Endothelial cell of umbilical vein (primary cell): ENCODE results near the gene SEC11A. TPM values are rescaled to one million over a fixed set of nuclear protein-coding genes. Genes with fewer than 3 reads are reported as not detected.

Source experiments
- BruUV-seq: library from RNA; stranded (reverse); fragments of 400-500 nt; replicated peaks from 2 replicates; lab custom pipeline; 2021; lab: Mats Ljungman, UMichigan
- CTCF ChIA-PET: fragments of 300-600, 350-600 bp; sonication (Branson Sonifier 250); formaldehyde crosslinking; loops from one replicate; lab custom pipeline; 2021; ENCODE audit warnings: antibody characterized with exemption, inconsistent platforms; lab: Charles Lee
- POLR2A ChIA-PET: fragments of 300-600, 350-600 bp; sonication (Branson Sonifier 250); formaldehyde crosslinking; loops from one replicate; lab custom pipeline; 2021; ENCODE audit warnings: antibody characterized with exemption, inconsistent platforms; lab: Charles Lee
- DNase-seq: peaks from one replicate; pipeline ENCODE4 v3.0.0-alpha.2; 2011; ENCODE audit warnings: low read depth, low spot score
- FAIRE-seq: peaks from 2 replicates; lab custom pipeline; 2011; peaks lifted over from hg19 to GRCh38; lab: Jason Lieb, UNC
- H2AFZ ChIP-seq: 2 replicates; pipeline ENCODE4 v1.6.0; 2012; ENCODE audit warnings: low read depth, low read length, control low read depth, inconsistent platforms
- H3K27ac ChIP-seq: 2 replicates; pipeline ENCODE4 v1.5.1; 2011; ENCODE audit warnings: low read depth, mild to moderate bottlenecking, control low read depth, low read length, moderate library complexity; ENCODE audit not compliant: insufficient read depth
- H3K27me3 ChIP-seq, 2 experiments: 2 replicates each; pipeline versions ENCODE4 v1.6.0 to v1.6.1; 2011; ENCODE audit warnings: low read length in 2 of 2, mixed read lengths in 1 of 2; ENCODE audit not compliant: control insufficient read depth in 2 of 2, insufficient read depth in 2 of 2
- H3K36me3 ChIP-seq, 2 experiments: 2 replicates in 1 of 2; 3 replicates in 1 of 2; pipeline ENCODE4 v1.5.1; 2011; ENCODE audit warnings: low read length in 2 of 2, mild to moderate bottlenecking in 1 of 2, moderate library complexity in 1 of 2; ENCODE audit not compliant: control insufficient read depth in 2 of 2, insufficient read depth in 2 of 2; ENCODE audit errors: extremely low read depth in 1 of 2
- H3K4me1 ChIP-seq: 3 replicates; pipeline ENCODE4 v1.5.1; 2011; ENCODE audit warnings: mild to moderate bottlenecking, low read length; ENCODE audit not compliant: control insufficient read depth, insufficient read depth; ENCODE audit errors: extremely low read depth
- H3K4me2 ChIP-seq: 2 replicates; pipeline ENCODE4 v1.6.1; 2011; ENCODE audit warnings: low read length, control low read depth, mixed read lengths; ENCODE audit not compliant: insufficient read depth
- H3K4me3 ChIP-seq, 3 experiments: fragments of 200-600 bp in 1 of 3; sonication (generic), shearing (Covaris generic) in 1 of 3; replicated peaks in 1 of 3; 2 replicates each; pipeline ENCODE4 v1.5.1; 2011 to 2016; ENCODE audit warnings: control low read depth in 3 of 3, low read length in 3 of 3, mild to moderate bottlenecking in 2 of 3, inconsistent platforms in 1 of 3, low read depth in 1 of 3, moderate library complexity in 1 of 3; ENCODE audit not compliant: insufficient read depth in 1 of 3
- H3K79me2 ChIP-seq: 2 replicates; pipeline ENCODE4 v1.6.0; 2012; ENCODE audit warnings: low read length, inconsistent platforms; ENCODE audit not compliant: control insufficient read depth, insufficient read depth
- H3K9ac ChIP-seq: replicated peaks from 2 replicates; pipeline ENCODE3; 2011; ENCODE audit warnings: low read length, control low read depth; ENCODE audit not compliant: insufficient read depth; ENCODE audit errors: extremely low read depth
- H3K9me1 ChIP-seq: replicated peaks from 3 replicates; pipeline ENCODE4 v1.6.0; 2011; ENCODE audit warnings: mild to moderate bottlenecking, low read length; ENCODE audit not compliant: control insufficient read depth, insufficient read depth; ENCODE audit errors: extremely low read depth
- H3K9me3 ChIP-seq: replicated peaks from 2 replicates; pipeline ENCODE4 v1.5.1; 2012; ENCODE audit warnings: low read length, inconsistent platforms; ENCODE audit not compliant: control insufficient read depth, insufficient read depth
- H4K20me1 ChIP-seq: replicated peaks from 2 replicates; pipeline ENCODE3; 2011; ENCODE audit warnings: mild to moderate bottlenecking, low read length; ENCODE audit not compliant: control insufficient read depth, insufficient read depth; ENCODE audit errors: extremely low read depth
- CTCF ChIP-seq, 2 donors: IDR thresholded peaks; 1 replicate in 1 of 2; 2 replicates in 1 of 2; pipeline ENCODE4 v1.5.1; 2011; ENCODE audit warnings: low read length in 2 of 2, mild to moderate bottlenecking in 2 of 2, moderate library complexity in 2 of 2, control low read depth in 1 of 2, inconsistent platforms in 1 of 2, low read depth in 1 of 2; ENCODE audit not compliant: insufficient read depth in 1 of 2; ENCODE audit errors: extremely low read depth in 1 of 2
- EZH2 ChIP-seq: IDR thresholded peaks from 2 replicates; pipeline ENCODE4 v1.6.1; 2012; ENCODE audit warnings: borderline replicate concordance, low read depth, mild to moderate bottlenecking, moderate library complexity, low read length, inconsistent platforms; ENCODE audit not compliant: severe bottlenecking
- FOS ChIP-seq: IDR thresholded peaks from 2 replicates; pipeline ENCODE4 v1.6.1; 2011; ENCODE audit warnings: mild to moderate bottlenecking, low read length, moderate library complexity, borderline replicate concordance; ENCODE audit not compliant: insufficient read depth
- GATA2 ChIP-seq: IDR thresholded peaks from 2 replicates; pipeline ENCODE4 v1.7.0; 2011; ENCODE audit warnings: low read depth, mild to moderate bottlenecking, moderate library complexity, mixed read lengths, low read length; ENCODE audit not compliant: insufficient read length, insufficient read depth
- JUN ChIP-seq: IDR thresholded peaks from 2 replicates; pipeline ENCODE4 v1.6.1; 2011; ENCODE audit warnings: borderline replicate concordance, low read depth; ENCODE audit not compliant: insufficient read length, insufficient read depth
- MAX ChIP-seq: IDR thresholded peaks from 2 replicates; pipeline ENCODE4 v1.6.1; 2011; ENCODE audit not compliant: insufficient read depth, insufficient read length
- MYC ChIP-seq: IDR thresholded peaks from one replicate; pipeline ENCODE4 v1.6.1; 2011; ENCODE audit warnings: mild to moderate bottlenecking, low read depth, low read length
- POLR2A ChIP-seq: IDR thresholded peaks from 2 replicates; pipeline ENCODE4 v1.6.1; 2012; ENCODE audit warnings: low read depth, mild to moderate bottlenecking, control low read depth, low read length
- POLR2AphosphoS5 ChIP-seq: IDR thresholded peaks from 2 replicates; pipeline ENCODE4 v1.6.1; 2012; ENCODE audit warnings: low read depth, mild to moderate bottlenecking, control low read depth, low read length, moderate library complexity; ENCODE audit not compliant: insufficient read depth
- dilution Hi-C: fragments of 300-500 bp; cut with MboI; formaldehyde crosslinking; loops from one replicate; pipeline ENCODE4 v1.15.0; 2019; ENCODE audit warnings: low sequenced_read_pairs; ENCODE audit not compliant: extremely low pct_ligation_motif_present
- intact Hi-C: fragments of 100-400 bp; cut with micrococcal nuclease; formaldehyde crosslinking; loops from one replicate; pipeline ENCODE4 v1.10.0; 2022
- polyA plus RNA-seq, 4 experiments: library from polyadenylated mRNA; depleted of rRNA in 3 of 4; stranded (reverse) in 3 of 4; unstranded in 1 of 4; fragments of >200 nt; gene quantifications; 2 replicates each; pipeline versions ENCODE4 v1.2.1 to v1.2.3, GENCODE V29; 2011 to 2012; ENCODE audit warnings: missing spikeins in 1 of 4
- total RNA-seq: library from RNA; stranded (reverse); gene quantifications from 2 replicates; pipeline ENCODE4 v1.2.3, GENCODE V29; 2021

The SEC11A gene
- total and polyA plus RNA-seq, 2 donors (not counting 3 experiments of a cell fraction or from before 2014, with no cell fraction given) = 189 to 204 TPM

- H4K20me1 ChIP-seq = no peaks in the 10 kb centered on the region
- H3K27ac ChIP-seq = no peak overlapping the region
- intact Hi-C loops = no loop called here
- ChIA-PET CTCF (interaction anchor here (1.0 kb wide), 1 partner anchor 11 kb away, joined by 4 read pairs; no protein-coding TSS in a partner anchor), POLR2A (no interaction called here)
- H2AFZ ChIP-seq = no peak overlapping the region
- BruUV-seq = no TSS peak
- H3K9me1 ChIP-seq = no peaks in the 10 kb centered on the region
- TF ChIP-seq FOS = no peak
- no peak for TF ChIP-seq JUN
- no peak for TF ChIP-seq CTCF (IDR thresholded peaks at IDR 0.05; ENCODE audit: extremely low read depth in 1 of 2, insufficient read depth in 1 of 2, low read depth in 1 of 2, low read length in 2 of 2)
- TF ChIP-seq GATA2 = no peak
- TF ChIP-seq POLR2A = no peak
- TF ChIP-seq MYC = no peak
- TF ChIP-seq POLR2AphosphoS5 = no peak
- no peak for TF ChIP-seq MAX
- TF ChIP-seq EZH2 = no peak
- H3K9me3 ChIP-seq = no peaks in the 10 kb centered on the region
- no peak overlapping the region for H3K4me2 ChIP-seq
- DNase-seq (no peak), FAIRE-seq (no peak)
- no peaks in the 10 kb centered on the region for H3K36me3 ChIP-seq
- no peaks in the 10 kb centered on the region for H3K79me2 ChIP-seq
- dilution Hi-C loops = no loop called here
- no peaks in the 10 kb centered on the region for H3K27me3 ChIP-seq
- no peak overlapping the region for H3K9ac ChIP-seq
- H3K4me3 ChIP-seq = no peak overlapping the region
- no peaks in the 10 kb centered on the region for H3K4me1 ChIP-seq
Observed at GRCh38 chr15:84740691-84741090, 24.8 kb upstream of the SEC11A start.
